Measurements from ENCODE around the gene NAALADL2. TPM values are rescaled to one million over a fixed set of nuclear protein-coding genes. Genes with fewer than 3 reads are reported as not detected.
A peak's percentile ranks its signal among the peaks of the same experiment; 100 is the strongest.

Gene NAALADL2
- total RNA-seq, 1 experiment from 2014 or later, result 0.63 TPM

- no peak for DNase-seq (ENCODE audit: low read depth)
Measured at GRCh38 chr3:174884776-174885568, 25.8 kb downstream of the NAALADL2 start.

- peak; percentile 23 for DNase-seq (ENCODE audit: low read depth)
Measured at GRCh38 chr3:174891524-174892203, 32.5 kb downstream of the NAALADL2 start.

GRCh38 chr3:174907027-174907426 lies 47.9 kb downstream of the NAALADL2 start:
- DNase-seq (ENCODE audit: low read depth), result no peak

- DNase-seq (ENCODE audit: low read depth), result no peak
Measured at GRCh38 chr3:174907628-174908407, 48.7 kb downstream of the NAALADL2 start.

GRCh38 chr3:174931473-174932353 lies 72.6 kb downstream of the NAALADL2 start:
- DNase-seq (ENCODE audit: low read depth), result no peak

- DNase-seq (ENCODE audit: low read depth), result no peak
Measured at GRCh38 chr3:174936590-174936989, 77.5 kb downstream of the NAALADL2 start.

GRCh38 chr3:174937478-174937877 lies 78.3 kb downstream of the NAALADL2 start:
- no peak for DNase-seq (ENCODE audit: low read depth)

- DNase-seq (ENCODE audit: low read depth), result no peak
Measured at GRCh38 chr3:174938102-174938501, 79.0 kb downstream of the NAALADL2 start.

- no peak for DNase-seq (ENCODE audit: low read depth)
Measured at GRCh38 chr3:174940151-174940550, 81.0 kb downstream of the NAALADL2 start.

GRCh38 chr3:174945276-174945675 lies 86.1 kb downstream of the NAALADL2 start:
- no peak for DNase-seq (ENCODE audit: low read depth)

GRCh38 chr3:174945951-174946350 lies 86.8 kb downstream of the NAALADL2 start:
- no peak for DNase-seq (ENCODE audit: low read depth)

GRCh38 chr3:174949523-174949922 lies 90.4 kb downstream of the NAALADL2 start:
- DNase-seq (ENCODE audit: low read depth), result peak; percentile 42

GRCh38 chr3:174951034-174951433 lies 91.9 kb downstream of the NAALADL2 start:
- DNase-seq (ENCODE audit: low read depth), result peak; percentile 84

GRCh38 chr3:174951498-174952005 lies 92.4 kb downstream of the NAALADL2 start:
- no peak for DNase-seq (ENCODE audit: low read depth)

GRCh38 chr3:174953068-174953467 lies 93.9 kb downstream of the NAALADL2 start:
- DNase-seq (ENCODE audit: low read depth), result no peak

GRCh38 chr3:174955513-174956016 lies 96.4 kb downstream of the NAALADL2 start:
- peak; percentile 63 for DNase-seq (ENCODE audit: low read depth)

GRCh38 chr3:174957081-174957480 lies 97.9 kb downstream of the NAALADL2 start:
- DNase-seq (ENCODE audit: low read depth), result no peak

GRCh38 chr3:174957551-174958001 lies 98.4 kb downstream of the NAALADL2 start:
- no peak for DNase-seq (ENCODE audit: low read depth)

GRCh38 chr3:174958671-174959328 lies 99.7 kb downstream of the NAALADL2 start:
- no peak for DNase-seq (ENCODE audit: low read depth)

GRCh38 chr3:174959556-174960065 lies 100.5 kb downstream of the NAALADL2 start:
- no peak for DNase-seq (ENCODE audit: low read depth)

Measured in HT1080 (cell line).